Measurements from ENCODE around the gene ETV4.
A peak's percentile ranks its signal among the peaks of the same experiment; 100 is the strongest.
"Not testable (repeated sequence)": the region's sequence is repeated elsewhere in the genome, so short reads cannot be mapped to it uniquely, and the experiment has no call there.

The ETV4 gene

GRCh38 chr17:43517161-43517560 lies 29.0 kb downstream of the ETV4 start:
- Histone ChIP-seq H3K36me3 (peaks cover 68 to 87% (median 78%) of the 10 kb centered on the region in 3 donors), H3K4me3 (no peak overlapping the region), H3K27ac (peak overlapping the region in 1 of 2 donors; percentile 8), H3K9me3 (no peaks in the 10 kb centered on the region), H3K4me1 (peaks cover 0 to 29% (median 4%) of the 10 kb centered on the region in 4 donors), H3K27me3 (no peaks in the 10 kb centered on the region)
- no peak for TF ChIP-seq CTCF (IDR thresholded peaks at IDR 0.05)
- DNase-seq, result peak in 1 of 2 donors; percentile 17
- intact Hi-C loops (cut with DNase I; ENCODE audit: low total_unique reads), result no loop called here

- H3K27ac ChIP-seq, result peak overlapping the region in 1 of 2 donors; percentile 39
- no peaks in the 10 kb centered on the region for H3K27me3 ChIP-seq
- no peak overlapping the region for H3K4me3 ChIP-seq
- H3K9me3 ChIP-seq, result no peaks in the 10 kb centered on the region
- DNase-seq, result peak in 1 of 2 donors; percentile 2
- H3K36me3 ChIP-seq, result peaks cover 57 to 85% (median 73%) of the 10 kb centered on the region in 3 donors
- intact Hi-C loops (cut with DNase I; ENCODE audit: low total_unique reads), result no loop called here
- TF ChIP-seq CTCF (IDR thresholded peaks at IDR 0.05), result no peak
- peaks cover 0 to 29% (median 4%) of the 10 kb centered on the region in 4 donors for H3K4me1 ChIP-seq
Observed at GRCh38 chr17:43515656-43516055, 30.5 kb downstream of the ETV4 start.

GRCh38 chr17:43511199-43511598 lies 34.9 kb downstream of the ETV4 start:
- Histone ChIP-seq H3K4me1 (peaks cover 0 to 16% (median 4%) of the 10 kb centered on the region in 4 donors), H3K36me3 (peaks cover 57 to 85% (median 75%) of the 10 kb centered on the region in 3 donors)
- H3K9me3 ChIP-seq; intact Hi-C loops (cut with DNase I; ENCODE audit: low total_unique reads); H3K27me3 ChIP-seq; H3K27ac ChIP-seq; H3K4me3 ChIP-seq; DNase-seq: not testable (repeated sequence)

- intact Hi-C loops (cut with DNase I; ENCODE audit: low total_unique reads); H3K27me3 ChIP-seq: not testable (repeated sequence)
Observed at GRCh38 chr17:43509440-43509839, 36.7 kb downstream of the ETV4 start.

GRCh38 chr17:43490621-43491020 lies 55.5 kb downstream of the ETV4 start:
- H3K36me3 ChIP-seq, result peaks cover 55 to 62% (median 60%) of the 10 kb centered on the region in 3 donors
- intact Hi-C loops (cut with DNase I; ENCODE audit: low total_unique reads), result no loop called here

More at GRCh38 chr17:43509440-43509839, 36.7 kb downstream of the ETV4 start:
- DNase-seq, H3K9me3 ChIP-seq, H3K27ac ChIP-seq, H3K4me3 ChIP-seq, H3K4me1 ChIP-seq: not testable (repeated sequence)
- H3K36me3 ChIP-seq, result peaks cover 75 to 95% (median 85%) of the 10 kb centered on the region in 3 donors

GRCh38 chr17:43483674-43484551 lies 62.2 kb downstream of the ETV4 start, which contains the start of gene DHX8:
TSS of gene DHX8 (plus strand) at chr17:43483975. CDS start at chr17:43484038, 63 bp downstream.
- H3K9me3 ChIP-seq, result no peaks in the 10 kb centered on the region
- H3K4me1 ChIP-seq, result peaks cover 0 to 41% (median 26%) of the 10 kb centered on the region in 4 donors
- H3K27me3 ChIP-seq, result no peaks in the 10 kb centered on the region
- intact Hi-C loops (cut with DNase I; ENCODE audit: low total_unique reads), result loop anchor here (1.0 kb wide), 1 partner anchor 90 kb away; no protein-coding TSS in a partner anchor
- peak; percentile 100 for TF ChIP-seq CTCF (IDR thresholded peaks at IDR 0.05)
- H3K4me3 ChIP-seq, result peak within 1 kb of the TSS; percentile 63 to 78
- DNase-seq, result peak; percentile 95 to 98
- peak within 1 kb of the TSS; percentile 78 to 88 for H3K27ac ChIP-seq
- no peaks in the 10 kb centered on the region for H3K36me3 ChIP-seq

More at GRCh38 chr17:43490621-43491020, 55.5 kb downstream of the ETV4 start:
- Histone ChIP-seq H3K4me3 (no peak overlapping the region), H3K27me3 (no peaks in the 10 kb centered on the region), H3K27ac (no peak overlapping the region), H3K4me1 (peaks cover 0 to 20% (median 9%) of the 10 kb centered on the region in 4 donors), H3K9me3 (no peaks in the 10 kb centered on the region)
- no peak for DNase-seq
- no peak for TF ChIP-seq CTCF (IDR thresholded peaks at IDR 0.05)
